ENCODE results near the gene SCYGR6.
"Not testable (repeated sequence)": the region's sequence is repeated elsewhere in the genome, so short reads cannot be mapped to it uniquely, and the experiment has no call there.

Gene SCYGR6

DNA sequence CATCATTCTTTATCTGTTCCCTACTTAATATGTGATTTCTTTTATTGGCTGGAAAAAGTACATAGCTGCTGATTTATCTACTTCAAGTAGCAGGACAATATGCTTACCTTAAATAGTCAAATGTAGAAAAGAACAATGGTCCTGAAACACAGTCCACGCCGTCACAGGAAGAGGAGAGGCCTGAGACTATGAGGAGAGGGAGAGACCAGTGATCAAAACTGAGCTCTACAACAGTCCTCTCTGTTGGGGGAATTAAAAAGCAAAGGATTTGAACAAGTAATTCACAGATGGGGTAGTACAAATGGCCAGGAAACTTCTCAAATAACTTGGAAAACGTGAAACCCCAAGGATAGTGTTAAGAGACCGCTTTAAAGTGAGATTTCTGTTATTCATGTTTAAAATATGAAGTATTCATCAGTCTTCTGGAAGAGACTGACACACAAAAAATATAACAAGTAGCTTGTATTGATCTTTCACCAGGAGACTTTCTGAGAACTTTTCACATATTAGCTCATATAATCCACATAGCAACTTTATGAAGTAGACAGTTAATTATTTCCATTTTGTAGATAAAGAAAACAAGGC is 41.3 kb upstream of the SCYGR6 start:
- TF ChIP-seq, protein P1, sequence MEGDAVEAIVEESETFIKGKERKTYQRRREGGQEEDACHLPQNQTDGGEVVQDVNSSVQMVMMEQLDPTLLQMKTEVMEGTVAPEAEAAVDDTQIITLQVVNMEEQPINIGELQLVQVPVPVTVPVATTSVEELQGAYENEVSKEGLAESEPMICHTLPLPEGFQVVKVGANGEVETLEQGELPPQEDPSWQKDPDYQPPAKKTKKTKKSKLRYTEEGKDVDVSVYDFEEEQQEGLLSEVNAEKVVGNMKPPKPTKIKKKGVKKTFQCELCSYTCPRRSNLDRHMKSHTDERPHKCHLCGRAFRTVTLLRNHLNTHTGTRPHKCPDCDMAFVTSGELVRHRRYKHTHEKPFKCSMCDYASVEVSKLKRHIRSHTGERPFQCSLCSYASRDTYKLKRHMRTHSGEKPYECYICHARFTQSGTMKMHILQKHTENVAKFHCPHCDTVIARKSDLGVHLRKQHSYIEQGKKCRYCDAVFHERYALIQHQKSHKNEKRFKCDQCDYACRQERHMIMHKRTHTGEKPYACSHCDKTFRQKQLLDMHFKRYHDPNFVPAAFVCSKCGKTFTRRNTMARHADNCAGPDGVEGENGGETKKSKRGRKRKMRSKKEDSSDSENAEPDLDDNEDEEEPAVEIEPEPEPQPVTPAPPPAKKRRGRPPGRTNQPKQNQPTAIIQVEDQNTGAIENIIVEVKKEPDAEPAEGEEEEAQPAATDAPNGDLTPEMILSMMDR (IDR thresholded peaks at IDR 0.05; ENCODE audit: low read depth, low read length) = no peak
- no peak overlapping the region for H3K4me3 ChIP-seq (ENCODE audit: low read depth, low read length)

DNA sequence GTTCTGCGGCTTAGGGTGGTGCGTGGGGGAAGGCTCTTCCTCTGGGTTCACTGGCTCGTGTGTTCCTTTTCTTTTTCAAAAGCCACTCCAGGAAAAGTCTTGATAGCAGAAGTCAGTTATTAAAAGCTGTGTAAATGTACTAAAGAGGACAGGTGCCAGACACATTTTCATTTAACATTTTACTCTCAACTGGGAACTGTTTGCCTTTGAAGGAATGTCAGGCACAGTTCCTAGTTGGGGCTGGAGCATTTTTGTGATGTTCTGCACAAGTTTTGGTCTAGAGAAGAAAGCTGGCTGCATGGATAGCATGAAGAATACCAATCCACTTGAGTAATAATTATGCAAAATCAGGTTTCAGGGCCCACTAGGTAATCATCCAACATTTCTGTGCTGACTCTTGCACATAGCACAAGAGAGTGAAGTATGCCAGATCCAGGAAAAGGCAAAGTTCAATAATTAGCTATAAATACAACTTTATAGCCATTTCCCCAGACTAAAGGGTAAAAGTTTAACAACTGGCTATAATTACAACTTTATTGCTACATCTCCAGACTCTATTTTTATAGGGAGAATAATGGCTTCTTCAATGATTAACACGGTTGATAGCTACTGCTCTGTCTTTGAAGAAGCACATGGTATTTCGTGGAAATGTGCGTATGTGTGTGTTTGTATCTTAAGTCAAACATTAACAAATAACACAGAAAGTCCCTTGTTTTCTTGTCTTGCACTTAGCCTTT is 37.4 kb upstream of the SCYGR6 start:
- TF ChIP-seq, protein P1 (IDR thresholded peaks at IDR 0.05; ENCODE audit: low read depth, low read length) = no peak
- H3K4me3 ChIP-seq (ENCODE audit: low read depth, low read length) = no peak overlapping the region

DNA sequence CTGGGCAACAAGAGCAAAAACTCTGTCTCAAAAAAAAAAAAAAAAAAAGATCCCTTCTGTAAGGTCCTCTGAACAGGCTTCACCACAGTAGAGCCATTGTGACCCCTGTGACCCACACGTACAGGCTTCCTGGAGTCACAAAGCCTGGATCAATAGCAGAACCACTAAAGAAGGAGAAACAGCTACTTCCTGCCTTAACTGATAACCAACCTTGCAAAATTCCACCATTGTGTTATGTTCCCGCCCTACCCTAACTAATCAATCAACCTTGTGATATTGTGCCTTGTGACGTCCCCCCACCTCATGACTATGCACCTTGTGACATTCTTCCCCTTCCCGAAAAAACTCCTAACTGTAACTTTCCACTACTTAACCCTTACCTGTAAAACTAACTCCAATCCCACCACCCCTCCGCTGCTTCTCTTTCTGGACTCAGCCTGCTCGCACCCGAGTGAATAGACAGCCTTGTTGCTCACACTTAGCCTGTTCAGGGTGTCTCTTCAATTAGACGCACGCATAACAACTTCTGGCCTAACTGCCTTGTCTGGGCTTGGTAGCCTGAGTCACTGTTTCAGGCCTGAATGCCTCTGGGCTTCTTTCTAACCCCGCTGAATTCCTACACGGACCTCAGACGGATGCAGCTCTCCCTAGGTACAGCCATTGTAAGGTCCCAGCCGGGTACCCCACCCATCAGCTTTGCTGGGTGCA is 35.0 kb upstream of the SCYGR6 start:
- H3K4me3 ChIP-seq (ENCODE audit: low read depth, low read length) = no peak overlapping the region
- TF ChIP-seq, protein P1 (IDR thresholded peaks at IDR 0.05; ENCODE audit: low read depth, low read length) = no peak

DNA sequence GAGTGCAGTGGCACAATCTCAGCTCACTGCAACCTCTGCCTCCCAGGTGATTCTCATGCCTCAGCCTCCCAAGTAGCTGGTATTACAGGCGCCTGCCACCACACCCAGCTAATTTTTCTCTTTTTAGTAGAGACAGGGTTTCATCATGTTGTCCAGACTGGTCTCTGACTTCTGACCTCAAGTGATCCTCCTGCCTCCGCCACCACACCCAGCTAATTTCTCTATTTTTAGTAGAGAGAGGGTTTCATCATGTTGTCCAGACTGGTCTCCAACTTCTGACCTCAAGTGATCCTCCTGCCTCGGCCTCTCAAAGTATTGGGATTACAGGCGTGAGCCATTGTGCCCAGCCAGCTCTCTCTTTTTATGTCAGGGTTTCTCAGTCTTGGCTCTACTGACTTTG is 31.7 kb upstream of the SCYGR6 start:
- not testable (repeated sequence) for H3K4me3 ChIP-seq (ENCODE audit: low read depth, low read length)

DNA sequence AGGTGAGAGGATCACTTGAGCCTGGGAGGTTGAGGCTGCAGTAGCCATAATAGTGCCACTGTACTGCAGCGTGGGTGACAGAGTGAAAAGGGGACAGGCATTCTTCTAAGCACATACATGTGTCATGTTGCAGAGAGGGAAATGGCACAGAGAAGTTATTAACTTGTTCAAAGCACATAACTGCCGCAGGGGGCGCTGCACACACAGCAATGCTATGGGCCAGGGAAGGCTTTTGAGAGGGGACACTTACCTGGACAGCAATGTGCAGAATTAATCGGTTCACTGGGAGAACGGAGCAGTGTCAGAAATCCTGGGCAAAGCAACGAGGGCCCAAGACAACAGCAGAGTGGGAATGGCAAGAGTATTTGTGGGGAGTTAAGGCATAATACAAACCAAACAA is 23.5 kb upstream of the SCYGR6 start:
- TF ChIP-seq, protein P1 (IDR thresholded peaks at IDR 0.05; ENCODE audit: low read depth, low read length) = peak; percentile 15; the same call in 1 of the 2 replicates

DNA sequence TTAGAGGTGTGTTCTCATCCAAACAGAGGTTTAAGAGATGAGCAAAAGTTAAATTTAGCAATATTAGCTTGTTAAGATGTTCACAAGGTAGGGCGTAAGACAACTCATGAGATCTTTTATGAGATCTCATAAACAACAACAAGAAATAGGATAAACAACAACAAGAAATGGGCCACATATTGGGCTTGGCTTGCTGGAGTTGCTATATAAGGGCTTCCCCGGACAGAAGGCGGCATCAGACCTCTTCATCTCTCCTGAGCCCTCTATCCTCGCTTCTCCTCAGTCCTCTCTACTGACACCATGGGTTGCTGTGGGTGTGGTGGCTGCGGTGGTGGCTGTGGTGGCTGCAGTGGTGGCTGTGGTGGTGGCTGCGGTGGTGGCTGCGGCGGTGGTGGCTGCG is 21.0 kb upstream of the SCYGR6 start, which contains the start of gene SCYGR8:
Gene SCYGR8 (plus strand): TSS at position 301 of the 400 bp plus-strand sequence. CDS start 0 bp downstream, at position 301.
- H3K4me3 ChIP-seq (ENCODE audit: low read depth, low read length) = no peak within 1 kb of the TSS
- TF ChIP-seq, protein P1 (IDR thresholded peaks at IDR 0.05; ENCODE audit: low read depth, low read length) = no peak

More for the DNA sequence above, 23.5 kb upstream of the SCYGR6 start:
- H3K4me3 ChIP-seq (ENCODE audit: low read depth, low read length) = no peak overlapping the region

DNA sequence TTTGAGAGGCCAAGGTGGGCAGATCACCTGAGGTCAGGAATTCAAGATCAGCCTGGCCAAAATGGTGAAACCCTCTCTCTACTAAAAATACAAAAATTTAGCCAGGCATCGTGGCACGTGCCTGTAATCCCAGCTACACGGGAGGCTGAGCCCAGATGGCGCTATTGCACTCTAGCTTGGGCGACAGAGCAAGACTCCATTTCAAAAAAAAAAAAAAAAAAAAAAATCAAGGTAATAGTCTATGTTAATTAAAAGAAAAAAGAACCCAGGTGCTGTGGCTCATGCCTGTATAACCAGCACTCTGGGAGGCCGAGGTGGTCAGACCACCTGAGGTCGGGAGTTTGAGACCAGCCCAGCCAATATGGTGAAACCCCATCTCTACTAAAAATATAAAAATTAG is 16.1 kb upstream of the SCYGR6 start:
- not testable (repeated sequence) for H3K4me3 ChIP-seq (ENCODE audit: low read depth, low read length)

DNA sequence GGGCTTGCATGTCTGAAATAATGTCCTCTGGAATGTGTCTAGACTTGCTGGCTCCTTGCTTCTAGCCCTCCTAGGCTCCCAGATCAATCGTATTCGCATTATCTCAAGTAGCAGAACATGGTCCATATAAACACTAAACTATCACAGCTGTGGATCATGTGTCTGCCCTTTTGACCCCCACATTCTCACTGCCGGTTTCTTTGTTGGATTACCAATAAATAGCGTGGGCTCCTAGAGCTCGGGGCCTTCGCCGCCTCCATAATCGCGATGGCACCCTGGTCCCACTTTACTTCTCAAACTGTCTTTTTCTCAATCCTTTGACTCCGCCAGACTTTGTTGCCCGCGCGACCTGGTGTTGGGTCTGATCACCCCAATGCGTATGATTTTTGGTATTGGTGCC is 14.8 kb upstream of the SCYGR6 start:
- TF ChIP-seq, protein P1 (IDR thresholded peaks at IDR 0.05; ENCODE audit: low read depth, low read length) = no peak
- H3K4me3 ChIP-seq (ENCODE audit: low read depth, low read length) = no peak overlapping the region
